HEK293 (cell line): ENCODE measurements around the gene IL17C.

Experiments used
- CTCF ChIA-PET: fragments of 350-600 bp; formaldehyde crosslinking; extraction: SDS; loops from one replicate; lab custom pipeline; 2021; ENCODE audit warnings: antibody characterized with exemption; lab: Yijun Ruan, JAX
- POLR2A ChIA-PET: fragments of 300-600 bp; formaldehyde crosslinking; extraction: SDS; loops from one replicate; lab custom pipeline; 2020; ENCODE audit warnings: antibody characterized with exemption, inconsistent platforms; lab: Yijun Ruan, JAX
- H3K27ac ChIP-seq: fragments of 200-500 bp; sonication (Bioruptor generic); 2 replicates; pipeline ENCODE4 v1.5.1; 2014; ENCODE audit warnings: low read depth, low read length, control low read depth, inconsistent platforms; ENCODE audit errors: extremely low read depth
- H3K36me3 ChIP-seq, 2 experiments: fragments of 200-500 bp in 1 of 2; sonication (Bioruptor generic) in 1 of 2; 1 replicate in 1 of 2; 2 replicates in 1 of 2; pipeline ENCODE4 v1.5.1; 2014 to 2017; ENCODE audit warnings: inconsistent platforms in 2 of 2, low read length in 2 of 2; ENCODE audit not compliant: control insufficient read depth in 2 of 2, insufficient read depth in 1 of 2
- H3K4me1 ChIP-seq: fragments of 200-500 bp; sonication (Bioruptor generic); 2 replicates; pipeline ENCODE4 v1.5.1; 2014; ENCODE audit warnings: mild to moderate bottlenecking, low read length, inconsistent platforms; ENCODE audit not compliant: control insufficient read depth, insufficient read depth
- H3K4me3 ChIP-seq: 2 replicates; pipeline ENCODE4 v1.5.1; 2011; ENCODE audit warnings: low read depth, mild to moderate bottlenecking, control low read depth, low read length, moderate library complexity
- H3K9me3 ChIP-seq: fragments of 200-500 bp; sonication (Bioruptor generic); 2 replicates; pipeline ENCODE4 v1.5.1; 2014; ENCODE audit warnings: low read depth, low read length, inconsistent platforms; ENCODE audit not compliant: control insufficient read depth, insufficient read depth
- EGR2 ChIP-seq: fragments of 450-650 bp; formaldehyde crosslinking; IDR thresholded peaks from 2 replicates; pipeline ENCODE4 v1.5.1; 2016; ENCODE audit warnings: low read depth, missing biosample characterization, missing genetic modification characterization
- GLI4 ChIP-seq: fragments of 450-650 bp; formaldehyde crosslinking; IDR thresholded peaks from 2 replicates; pipeline ENCODE4 v1.5.1; 2016; ENCODE audit warnings: missing biosample characterization, missing genetic modification characterization
- KLF1 ChIP-seq: fragments of 450-650 bp; formaldehyde crosslinking; IDR thresholded peaks from 2 replicates; pipeline ENCODE4 v1.5.1; 2016; ENCODE audit warnings: missing biosample characterization, missing genetic modification characterization
- KLF16 ChIP-seq: fragments of 450-650 bp; formaldehyde crosslinking; IDR thresholded peaks from 2 replicates; pipeline ENCODE4 v1.5.1; 2017; ENCODE audit warnings: missing biosample characterization, missing genetic modification characterization
- KLF9 ChIP-seq: fragments of 450-650 bp; formaldehyde crosslinking; IDR thresholded peaks from 2 replicates; pipeline ENCODE4 v1.5.1; 2016; ENCODE audit warnings: missing biosample characterization, missing genetic modification characterization, low read depth
- RBAK ChIP-seq: fragments of 450-650 bp; formaldehyde crosslinking; IDR thresholded peaks from 2 replicates; pipeline ENCODE4 v1.5.1; 2016; ENCODE audit warnings: missing biosample characterization, missing genetic modification characterization
- ZFHX2 ChIP-seq: fragments of 450-650 bp; formaldehyde crosslinking; conservative IDR thresholded peaks from 2 replicates; pipeline ENCODE4 v1.5.1; 2016; ENCODE audit warnings: missing biosample characterization, missing genetic modification characterization
- ZNF114 ChIP-seq: fragments of 450-650 bp; formaldehyde crosslinking; IDR thresholded peaks from 2 replicates; pipeline ENCODE4 v1.5.0; 2017; ENCODE audit warnings: missing biosample characterization, missing genetic modification characterization
- ZNF157 ChIP-seq: fragments of 450-650 bp; formaldehyde crosslinking; IDR thresholded peaks from 2 replicates; pipeline ENCODE4 v1.5.1; 2016; ENCODE audit warnings: missing biosample characterization, missing genetic modification characterization
- ZNF239 ChIP-seq: fragments of 450-650 bp; formaldehyde crosslinking; IDR thresholded peaks from 2 replicates; pipeline ENCODE4 v1.5.1; 2016; ENCODE audit warnings: missing biosample characterization, missing genetic modification characterization
- ZNF26 ChIP-seq: fragments of 450-650 bp; formaldehyde crosslinking; IDR thresholded peaks from 2 replicates; pipeline ENCODE4 v1.5.1; 2016; ENCODE audit warnings: missing biosample characterization, missing genetic modification characterization
- ZNF335 ChIP-seq: fragments of 450-650 bp; formaldehyde crosslinking; conservative IDR thresholded peaks from 2 replicates; pipeline ENCODE4 v1.5.1; 2016; ENCODE audit warnings: missing biosample characterization, missing genetic modification characterization
- ZNF398 ChIP-seq: fragments of 450-650 bp; formaldehyde crosslinking; IDR thresholded peaks from 2 replicates; pipeline ENCODE4 v1.5.1; 2017; ENCODE audit warnings: missing biosample characterization, missing genetic modification characterization
- ZNF449 ChIP-seq: fragments of 450-650 bp; formaldehyde crosslinking; IDR thresholded peaks from 2 replicates; pipeline ENCODE4 v1.5.1; 2017; ENCODE audit warnings: missing biosample characterization, mild to moderate bottlenecking, missing genetic modification characterization, moderate library complexity
- ZNF549 ChIP-seq: fragments of 450-650 bp; IDR thresholded peaks from 2 replicates; pipeline ENCODE4 v1.5.1; 2018; ENCODE audit warnings: missing biosample characterization, missing genetic modification characterization, mild to moderate bottlenecking, inconsistent platforms, moderate library complexity
- ZNF580 ChIP-seq: fragments of 450-650 bp; formaldehyde crosslinking; IDR thresholded peaks from 2 replicates; pipeline ENCODE4 v1.5.1; 2016; ENCODE audit warnings: missing biosample characterization, missing genetic modification characterization
- ZNF624 ChIP-seq: fragments of 450-650 bp; formaldehyde crosslinking; IDR thresholded peaks from 2 replicates; pipeline ENCODE4 v1.5.1; 2017; ENCODE audit warnings: missing biosample characterization, missing genetic modification characterization
- ZNF660 ChIP-seq: fragments of 450-650 bp; IDR thresholded peaks from 2 replicates; pipeline ENCODE4 v1.5.1; 2018; ENCODE audit warnings: missing biosample characterization, mild to moderate bottlenecking, missing genetic modification characterization
- ZNF747 ChIP-seq: fragments of 450-650 bp; formaldehyde crosslinking; IDR thresholded peaks from 2 replicates; pipeline ENCODE4 v1.5.1; 2016; ENCODE audit warnings: missing biosample characterization, missing genetic modification characterization

The IL17C gene

GRCh38 chr16:88634141-88634993 lies 4.0 kb upstream of the IL17C start:
- H3K4me1 ChIP-seq = no peaks in the 10 kb centered on the region
- H3K36me3 ChIP-seq = peaks cover 0 to 38% of the 10 kb centered on the region in 2 experiments; a peak in 1 of 3 replicates
- CTCF ChIA-PET = interaction anchor here (1.4 kb wide), 1 partner anchor 11 kb away, joined by 7 read pairs; no protein-coding TSS in a partner anchor
- POLR2A ChIA-PET = no interaction called here
- no peak overlapping the region for H3K27ac ChIP-seq
- TF ChIP-seq ZNF26 (tag by site-specific recombination) = no peak
- no peak for TF ChIP-seq ZNF624
- no peak for TF ChIP-seq GLI4 (tag by site-specific recombination)
- no peak for TF ChIP-seq ZNF549
- TF ChIP-seq ZNF398 = no peak
- no peak for TF ChIP-seq ZNF114 (tag by site-specific recombination)
- no peak for TF ChIP-seq ZNF660 (tag by site-specific recombination)
- peak; percentile 95 for TF ChIP-seq KLF1 (tag by site-specific recombination)
- TF ChIP-seq ZNF335 (tag by site-specific recombination) = no peak
- TF ChIP-seq ZNF157 = no peak
- TF ChIP-seq ZNF239 (tag by site-specific recombination) = 0 out of 2 replicates have a peak, but pooled peaks have one; percentile 25
- TF ChIP-seq ZFHX2 (tag by site-specific recombination) = peak; percentile 59
- TF ChIP-seq RBAK (tag by site-specific recombination) = no peak
- TF ChIP-seq KLF9 = peak; percentile 21; the same call in 1 of the 2 replicates
- no peak for TF ChIP-seq ZNF747
- TF ChIP-seq ZNF580 (tag by site-specific recombination) = no peak
- TF ChIP-seq EGR2 (tag by site-specific recombination) = peak; percentile 56
- H3K4me3 ChIP-seq = peak overlapping the region; percentile 30
- H3K9me3 ChIP-seq = no peaks in the 10 kb centered on the region

- H3K36me3 ChIP-seq = peaks cover 0 to 30% of the 10 kb centered on the region in 2 experiments; a peak in 1 of 3 replicates
- H3K4me3 ChIP-seq = peak overlapping the region; percentile 30
- no peaks in the 10 kb centered on the region for H3K9me3 ChIP-seq
- no peaks in the 10 kb centered on the region for H3K4me1 ChIP-seq
- POLR2A ChIA-PET = no interaction called here
- H3K27ac ChIP-seq = no peak overlapping the region
- CTCF ChIA-PET = interaction anchor here (0.7 to 0.8 kb wide), 2 partner anchors 17 to 45 kb away, joined by 4 to 6 read pairs; no protein-coding TSS in a partner anchor
- TF ChIP-seq KLF16 (no peak), ZNF580 (tag by site-specific recombination) (0 out of 2 replicates have a peak, but pooled peaks have one; percentile 25), ZNF449 (tag by site-specific recombination) (peak; percentile 65)
- TF ChIP-seq, all 188 proteins: peak for 2
These were observed 3.2 kb upstream of the IL17C start for GRCh38 chr16:88634994-88635670.
